ENCODE data around the gene CACNG1.
"Not testable (repeated sequence)": the region's sequence is repeated elsewhere in the genome, so short reads cannot be mapped to it uniquely, and the experiment has no call there.

Gene CACNG1

DNA sequence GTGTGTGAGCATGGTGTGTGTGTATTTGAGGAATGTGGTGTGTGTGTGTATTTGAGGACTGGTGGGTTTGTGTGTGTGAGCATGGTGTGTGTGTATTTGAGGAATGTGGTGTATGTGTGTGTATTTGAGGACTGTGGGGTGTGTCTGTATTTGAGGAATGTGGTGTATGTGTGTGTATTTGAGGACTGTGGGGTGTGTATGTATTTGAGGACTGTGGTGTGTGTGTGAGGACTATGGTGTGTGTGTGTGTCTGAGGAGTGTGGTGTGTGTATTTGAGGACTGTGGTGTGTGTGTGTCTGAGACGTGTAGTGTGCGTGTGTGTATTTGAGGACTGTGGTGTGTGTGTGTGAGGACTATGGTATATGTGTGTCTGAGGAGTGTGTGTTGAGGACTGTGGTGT, 18.0 kb upstream of the CACNG1 start:
- no peak for DNase-seq

DNA sequence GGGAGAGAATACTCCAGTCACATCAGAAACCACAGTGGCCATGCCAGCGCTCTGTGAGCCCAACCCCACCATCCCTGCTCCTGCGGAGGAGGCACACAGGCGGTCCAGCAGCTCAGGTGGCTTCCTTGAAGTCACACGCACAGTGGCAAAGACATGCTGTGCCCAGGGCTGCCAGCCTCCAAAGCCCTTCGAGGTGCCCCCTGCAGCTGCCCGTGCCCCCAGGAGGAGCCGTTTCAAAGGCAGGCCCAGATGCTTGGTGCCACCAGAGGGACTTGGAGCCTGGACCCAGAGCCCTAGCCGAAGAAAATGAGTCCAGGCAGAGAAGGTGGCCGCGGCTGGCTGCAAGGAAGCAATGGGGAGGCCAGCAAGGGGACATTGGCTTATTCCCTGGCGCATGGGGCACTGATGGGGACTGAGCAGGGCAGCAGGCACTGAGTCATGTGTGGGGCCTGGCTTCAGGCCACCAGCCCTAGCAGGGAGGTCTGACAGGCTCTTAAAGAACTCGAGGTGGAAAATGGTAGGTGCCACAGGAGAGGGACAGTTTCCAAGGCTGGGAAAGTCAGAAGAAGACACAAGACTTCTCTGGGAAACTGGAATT, 17.2 kb upstream of the CACNG1 start:
- no peak for DNase-seq

DNA sequence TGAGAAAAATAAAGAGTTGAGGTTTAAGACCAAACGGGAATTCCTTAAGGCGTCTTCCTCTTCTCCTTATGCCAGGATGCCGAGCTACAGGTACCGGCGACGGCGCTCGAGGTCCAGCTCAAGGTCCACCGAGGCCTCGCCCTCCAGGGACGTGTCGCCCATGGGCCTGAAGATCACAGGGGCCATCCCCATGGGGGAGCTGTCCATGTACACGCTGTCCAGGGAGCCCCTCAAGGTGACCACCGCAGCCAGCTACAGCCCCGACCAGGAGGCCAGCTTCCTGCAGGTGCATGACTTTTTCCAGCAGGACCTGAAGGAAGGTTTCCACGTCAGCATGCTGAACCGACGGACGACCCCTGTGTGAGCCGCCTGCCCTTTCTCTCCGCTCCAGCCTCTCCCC, 13.7 kb upstream of the CACNG1 start:
- DNase-seq = no peak

DNA sequence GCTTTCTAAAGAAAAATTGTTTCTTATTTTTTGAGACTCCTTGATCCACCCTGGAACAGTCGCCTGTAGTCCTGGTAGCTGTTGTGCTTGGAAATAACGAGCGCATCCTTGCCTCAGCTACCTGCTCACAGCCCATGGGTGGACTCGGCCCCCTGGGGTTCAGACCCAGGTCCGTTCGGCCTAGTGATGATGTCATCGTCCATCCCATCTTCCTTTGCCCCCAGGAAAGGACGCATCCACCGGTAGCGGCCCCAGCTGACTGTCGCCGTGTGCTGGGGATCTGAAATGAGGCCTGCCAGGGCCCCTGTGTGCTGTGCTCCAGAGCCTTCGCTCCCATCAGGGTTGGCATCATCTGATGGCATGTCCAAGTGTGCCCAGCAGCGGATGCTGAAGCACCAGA, 12.0 kb upstream of the CACNG1 start:
- no peak for DNase-seq

DNA sequence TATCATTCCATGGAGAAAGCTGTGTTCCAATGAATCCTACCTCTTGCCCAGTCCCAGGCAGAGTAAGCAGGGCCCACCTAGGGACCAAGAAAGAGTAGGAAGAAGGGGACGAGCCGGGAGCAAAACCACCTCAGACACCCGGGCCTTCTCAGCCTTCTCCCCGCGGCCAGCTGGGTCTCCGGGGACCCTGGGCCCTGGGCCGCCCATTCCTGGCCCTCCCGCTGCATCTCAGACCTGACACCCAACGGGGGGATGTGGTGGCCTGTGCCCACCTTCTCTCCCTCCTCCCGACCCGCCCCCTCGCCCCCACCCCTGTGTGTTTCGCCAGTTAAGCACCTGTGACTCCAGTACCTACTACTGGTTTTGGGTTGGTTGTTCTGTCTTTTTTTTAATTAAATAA, 11.4 kb upstream of the CACNG1 start:
- DNase-seq = no peak

DNA sequence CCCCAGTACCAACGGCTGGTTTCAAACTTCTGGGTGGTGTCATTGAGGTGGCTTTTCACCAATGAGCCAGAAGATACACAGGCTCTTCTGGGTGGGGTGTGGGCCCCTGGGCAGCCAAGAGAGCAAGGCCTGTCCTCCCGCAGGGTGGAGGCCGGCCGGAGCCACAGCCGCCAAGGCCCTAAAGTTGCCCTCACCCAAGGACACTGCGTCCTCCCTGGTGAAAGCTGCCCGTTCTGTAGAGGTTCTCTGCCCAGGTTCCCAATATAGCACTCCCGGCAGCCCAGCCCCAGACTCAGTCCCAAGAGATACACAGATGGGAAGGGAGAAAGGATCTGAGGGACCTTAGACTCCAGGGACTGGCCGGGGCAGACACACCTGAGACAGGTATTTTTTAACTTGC, 10.7 kb upstream of the CACNG1 start:
- no peak for DNase-seq

DNA sequence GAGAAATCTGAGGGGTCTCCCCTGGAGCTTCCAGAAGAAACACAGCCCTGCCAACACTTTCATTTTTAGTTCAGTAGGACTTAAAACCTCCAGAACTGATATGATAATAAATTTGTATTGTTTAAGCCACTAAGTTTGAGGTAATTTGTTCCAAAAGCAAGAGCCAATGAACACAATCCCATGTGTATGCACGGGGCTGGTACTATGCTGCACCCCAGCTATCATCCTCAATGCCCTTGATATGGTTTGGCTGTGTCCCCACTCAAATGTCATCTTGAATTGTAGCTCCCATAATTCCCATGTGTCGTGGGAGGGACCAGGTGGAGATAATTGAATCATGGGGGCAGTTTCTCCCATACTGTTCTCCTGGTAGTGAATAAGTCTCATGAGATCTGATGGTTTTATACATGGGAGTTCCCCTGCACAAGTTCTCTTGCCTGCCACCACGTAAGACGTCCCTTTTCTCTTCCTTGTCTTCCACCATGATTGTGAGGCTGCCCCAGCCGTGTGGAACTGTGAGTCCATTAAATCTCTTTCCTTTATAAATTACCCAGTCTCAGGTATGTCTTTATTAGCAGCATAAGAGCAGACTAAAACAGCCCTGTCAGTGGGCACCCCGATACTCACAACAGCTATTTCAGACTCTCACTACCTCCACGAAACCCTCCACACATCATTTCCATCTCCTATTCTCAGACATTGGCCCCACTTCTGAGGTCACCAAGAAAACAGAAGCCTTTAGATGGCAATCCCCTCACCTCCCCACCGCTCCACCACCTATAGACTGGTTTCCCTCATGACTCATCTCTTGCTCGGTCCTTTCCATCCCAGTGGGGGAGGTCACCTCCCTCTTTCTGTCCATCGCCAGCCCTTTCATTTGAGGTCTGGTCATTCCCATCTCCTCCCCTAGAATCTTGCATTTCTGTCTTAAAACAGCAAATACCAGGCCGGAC, 8.9 kb upstream of the CACNG1 start:
- DNase-seq = peak; percentile 43

DNA sequence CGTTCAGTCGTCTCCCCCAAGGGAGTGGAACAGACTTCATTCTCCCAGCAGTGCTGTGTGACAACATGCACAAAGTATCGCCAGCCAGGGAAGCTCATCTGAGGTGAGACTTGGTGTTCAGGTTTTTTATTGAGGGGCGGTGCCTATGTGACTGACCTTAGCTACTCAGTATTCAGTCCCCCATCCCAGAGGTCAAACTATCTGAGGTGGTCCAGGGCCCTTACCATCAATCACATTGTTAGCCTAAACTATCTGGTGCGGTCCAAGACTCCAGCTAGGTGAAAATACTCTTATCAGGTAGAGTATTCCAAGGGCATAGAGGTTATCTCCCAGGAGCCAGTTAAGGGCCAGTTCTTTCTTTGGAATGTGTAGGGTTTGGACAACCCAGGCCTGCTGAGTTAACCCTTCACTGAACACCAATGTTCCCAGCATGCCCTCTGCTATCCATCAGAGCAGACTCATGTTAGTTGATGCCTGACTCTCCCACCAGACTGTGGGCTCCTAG, 5.4 kb upstream of the CACNG1 start:
- DNase-seq = no peak

DNA sequence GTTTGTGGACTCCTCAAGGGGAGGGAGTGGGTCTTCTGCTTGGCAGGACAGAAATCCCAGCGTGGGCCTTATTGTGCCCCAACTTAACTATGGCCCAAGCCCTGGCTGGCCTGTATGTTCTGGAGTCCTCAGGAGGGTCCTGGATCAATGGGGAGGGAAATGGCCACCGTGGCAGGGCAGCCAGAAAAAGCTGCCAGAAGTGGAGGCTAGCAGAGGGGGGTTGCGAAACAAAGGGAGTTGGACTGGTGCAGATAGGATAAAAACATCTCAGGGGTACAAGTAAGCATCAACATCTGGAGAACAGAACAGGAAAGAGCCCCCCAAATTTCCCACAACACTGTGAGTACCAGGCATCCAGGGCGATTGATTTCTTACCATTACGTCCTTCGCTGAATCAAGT, 3.7 kb upstream of the CACNG1 start:
- no peak for DNase-seq

DNA sequence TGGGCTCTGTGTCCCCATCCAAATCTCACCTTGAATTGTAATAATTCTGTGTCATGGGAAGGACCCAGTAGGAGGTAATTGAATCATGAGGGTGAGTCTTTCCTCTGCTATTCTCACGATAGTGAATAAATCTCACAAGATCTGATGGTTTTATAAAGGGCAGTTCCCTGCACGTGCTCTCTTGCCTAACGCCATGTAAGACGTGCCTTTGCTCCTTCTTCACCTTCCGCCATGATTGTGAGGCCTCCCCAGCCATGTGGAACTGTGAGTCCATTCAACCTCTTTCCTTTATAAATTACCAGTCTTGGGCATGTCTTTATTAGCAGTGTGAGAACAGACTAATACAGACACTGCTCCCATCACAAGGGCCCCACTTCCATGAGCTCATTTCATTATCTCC, 3.2 kb upstream of the CACNG1 start:
- not testable (repeated sequence) for DNase-seq

DNA sequence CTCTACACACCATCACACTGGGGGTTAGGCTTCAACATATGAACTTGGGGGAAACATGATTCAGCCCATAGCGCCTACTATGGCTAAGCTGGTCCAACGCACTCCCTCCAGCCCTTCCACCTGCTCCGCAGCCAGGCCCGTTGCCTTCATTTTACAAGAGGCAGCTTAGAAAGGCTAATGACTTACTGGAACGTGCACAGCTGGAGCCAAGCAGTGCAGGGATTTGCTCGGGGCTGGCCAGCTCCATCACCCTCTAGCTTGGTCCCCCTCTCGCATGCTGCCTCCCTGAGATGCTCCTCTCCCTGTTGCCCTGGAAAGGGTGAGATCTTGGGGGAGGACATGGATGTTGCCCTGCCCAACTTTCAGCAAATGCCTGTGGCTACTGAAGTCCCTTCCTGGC, 2.8 kb upstream of the CACNG1 start:
- no peak for DNase-seq

DNA sequence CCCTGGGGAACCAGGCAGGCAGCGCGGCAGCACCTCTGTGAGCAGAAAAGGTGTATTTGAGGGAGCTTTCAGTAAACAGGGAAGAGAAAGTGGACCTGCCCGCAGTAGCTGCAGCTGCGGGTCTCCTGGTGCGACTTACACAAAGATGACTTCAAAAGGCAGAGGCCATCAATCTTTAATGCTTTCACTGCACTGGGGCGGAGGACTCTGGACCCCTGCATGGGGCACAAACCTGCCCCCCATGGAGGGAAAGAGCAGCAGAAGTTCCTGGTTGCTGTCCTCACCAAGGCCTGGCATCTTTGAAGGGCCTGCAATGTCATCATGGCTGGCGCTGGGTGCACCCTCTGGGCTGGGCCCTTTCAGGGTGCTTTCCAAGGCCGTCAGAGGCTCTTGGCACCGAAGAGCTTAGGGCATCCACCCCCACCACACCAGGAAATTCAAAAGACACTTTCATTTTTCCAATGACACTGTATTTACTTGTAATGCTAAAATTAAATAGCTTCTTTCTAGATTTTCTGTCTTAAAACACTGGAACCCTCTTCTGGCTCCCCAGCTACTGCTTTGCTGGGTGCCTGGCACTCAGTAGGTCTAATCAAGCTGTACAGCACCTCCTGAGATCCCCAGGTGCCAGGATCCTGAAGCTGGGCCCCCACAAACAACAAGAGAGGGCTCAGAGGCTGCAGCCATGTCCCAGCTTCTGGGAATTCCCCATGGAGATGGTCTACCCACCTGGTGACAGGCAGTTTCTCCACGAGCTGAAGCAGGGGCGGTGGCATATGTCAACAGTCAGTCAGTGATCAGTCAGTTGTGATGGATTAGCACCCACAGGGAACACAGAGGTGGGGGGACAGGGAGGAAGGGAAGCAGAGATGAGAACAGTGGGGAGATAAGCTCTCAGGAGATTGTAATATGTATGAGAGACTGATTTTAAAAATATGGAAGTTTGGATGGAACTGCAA, 2.1 kb upstream of the CACNG1 start:
- no peak for DNase-seq

DNA sequence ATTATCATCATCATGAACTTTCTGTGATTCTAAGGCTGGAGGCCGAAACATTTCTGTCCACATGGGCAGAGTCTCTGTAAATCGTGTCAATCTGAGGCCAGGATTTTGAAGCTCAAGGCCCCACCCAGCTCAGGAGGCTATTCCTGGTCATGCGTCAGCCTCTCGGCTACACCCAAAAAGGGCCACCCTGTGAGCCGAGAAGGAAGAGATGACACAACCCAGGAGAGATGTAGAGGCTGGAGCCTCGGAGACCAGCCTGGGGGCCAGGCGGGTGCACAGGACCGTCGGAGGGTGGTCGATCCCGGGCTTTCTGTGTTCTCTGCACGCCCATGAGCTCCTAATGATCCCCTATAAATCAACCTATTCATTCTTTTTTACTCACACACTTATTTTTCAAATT, 1.1 kb upstream of the CACNG1 start:
- DNase-seq = no peak

DNA sequence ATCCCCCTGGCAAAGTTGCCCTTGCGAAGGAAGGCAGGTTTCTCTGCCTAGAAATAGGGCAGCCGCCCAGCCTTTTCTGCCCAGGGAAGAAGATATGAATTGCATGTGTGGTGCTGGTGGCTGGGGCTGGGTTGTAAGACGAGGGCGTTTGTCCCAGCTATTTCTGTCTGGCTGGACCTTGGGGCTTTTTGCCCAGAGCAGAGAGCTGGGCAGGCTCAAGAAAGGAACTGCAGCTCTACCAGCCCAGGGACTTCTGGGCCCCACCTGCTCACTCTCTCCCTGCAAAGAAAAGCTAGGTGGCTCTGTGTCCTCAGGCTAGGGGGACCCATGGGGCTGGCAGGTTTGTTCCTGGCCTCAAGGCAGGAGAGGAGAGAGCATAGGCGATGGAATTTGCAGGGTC, 586 bp downstream of the CACNG1 start:
- no peak for DNase-seq

DNA sequence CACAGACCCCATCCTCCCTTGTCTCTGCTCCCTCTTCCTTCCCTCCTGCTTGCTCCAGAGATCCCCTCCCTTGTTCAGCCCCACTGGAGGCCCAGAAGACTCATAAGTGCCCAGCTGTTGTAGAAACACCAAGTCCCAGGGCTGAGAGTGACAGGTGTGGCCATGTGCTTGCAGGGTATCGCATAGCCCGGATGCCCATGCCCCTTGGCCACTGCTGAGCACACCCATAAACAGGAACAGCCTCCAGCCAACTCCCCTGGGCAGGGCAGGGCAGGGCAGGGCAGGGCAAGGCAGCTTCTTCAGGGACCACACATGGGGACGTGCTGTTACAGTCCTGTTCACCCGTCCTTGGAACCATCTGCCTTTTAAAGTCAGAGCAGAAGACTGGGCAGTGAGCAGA, 2.0 kb downstream of the CACNG1 start:
- no peak for DNase-seq

DNA sequence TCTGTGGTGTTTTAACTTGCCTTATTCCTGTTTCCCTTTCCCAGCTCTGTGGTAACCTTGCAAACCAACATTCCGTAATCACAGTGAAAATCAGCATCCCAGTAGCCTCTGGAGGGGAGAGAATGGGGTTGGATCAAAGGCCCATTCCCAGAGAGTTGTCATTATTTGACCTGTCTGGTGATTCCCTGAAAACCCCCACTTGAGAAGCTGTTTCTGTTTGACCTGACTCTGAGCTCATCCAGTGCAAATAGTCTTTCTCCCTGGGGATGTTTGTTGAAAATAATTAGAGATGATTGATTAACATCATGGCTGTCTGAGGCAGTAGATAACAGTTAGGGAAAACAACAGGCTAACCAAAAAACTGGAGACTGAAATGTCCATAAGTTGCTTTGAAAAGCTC, 3.0 kb downstream of the CACNG1 start:
- DNase-seq = no peak

DNA sequence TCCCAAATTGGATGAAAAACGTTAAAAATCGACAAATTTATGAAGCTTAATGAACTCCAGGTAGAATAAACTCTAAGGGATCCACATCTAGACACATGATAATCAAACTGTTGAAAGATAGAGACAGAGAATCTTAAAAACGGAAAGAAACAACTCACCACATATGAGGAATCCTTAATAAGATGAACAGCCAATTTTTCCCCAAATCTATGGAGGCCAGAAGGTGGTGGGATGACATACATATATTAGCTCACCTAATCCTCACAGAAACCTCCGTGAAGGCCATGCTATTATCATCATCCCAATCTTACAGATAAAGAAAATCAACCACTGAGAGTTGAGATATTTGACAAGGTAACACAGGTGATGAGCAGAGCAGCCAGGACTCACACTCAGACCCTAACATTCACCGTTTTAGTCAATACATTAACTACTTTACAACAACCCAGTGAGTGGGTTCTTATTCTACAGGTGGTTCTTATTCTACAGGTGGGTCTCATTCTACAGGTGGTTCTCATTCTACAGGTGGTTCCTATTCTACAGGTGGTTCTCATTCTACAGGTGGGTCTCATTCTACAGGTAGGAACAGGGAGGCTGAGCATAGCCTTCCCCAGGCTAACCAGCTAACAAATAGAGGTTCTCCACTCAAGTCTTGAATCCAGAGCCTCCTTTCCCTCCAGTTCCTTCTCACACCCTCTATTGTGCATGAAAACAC, 4.8 kb downstream of the CACNG1 start:
- DNase-seq = no peak

DNA sequence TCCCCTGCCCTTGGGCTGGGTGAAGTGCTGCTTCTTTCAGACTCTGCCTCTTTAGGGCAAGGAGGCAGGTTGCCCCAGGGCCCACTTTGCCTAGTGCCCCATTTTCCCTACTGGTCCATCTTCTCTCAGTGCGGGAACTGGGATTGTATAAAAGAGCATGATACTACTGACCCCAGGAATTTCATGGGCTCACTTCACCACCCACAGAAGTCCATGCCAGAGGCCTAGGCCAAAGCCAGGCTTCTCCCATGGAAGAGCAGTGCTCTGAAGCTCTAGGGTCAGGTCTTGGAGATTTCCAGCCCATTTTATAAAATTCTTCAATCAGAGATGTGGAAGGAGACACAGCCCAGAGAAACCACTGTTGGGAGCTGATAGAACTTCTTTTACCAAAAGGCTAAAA, 5.7 kb downstream of the CACNG1 start:
- no peak for DNase-seq

DNA sequence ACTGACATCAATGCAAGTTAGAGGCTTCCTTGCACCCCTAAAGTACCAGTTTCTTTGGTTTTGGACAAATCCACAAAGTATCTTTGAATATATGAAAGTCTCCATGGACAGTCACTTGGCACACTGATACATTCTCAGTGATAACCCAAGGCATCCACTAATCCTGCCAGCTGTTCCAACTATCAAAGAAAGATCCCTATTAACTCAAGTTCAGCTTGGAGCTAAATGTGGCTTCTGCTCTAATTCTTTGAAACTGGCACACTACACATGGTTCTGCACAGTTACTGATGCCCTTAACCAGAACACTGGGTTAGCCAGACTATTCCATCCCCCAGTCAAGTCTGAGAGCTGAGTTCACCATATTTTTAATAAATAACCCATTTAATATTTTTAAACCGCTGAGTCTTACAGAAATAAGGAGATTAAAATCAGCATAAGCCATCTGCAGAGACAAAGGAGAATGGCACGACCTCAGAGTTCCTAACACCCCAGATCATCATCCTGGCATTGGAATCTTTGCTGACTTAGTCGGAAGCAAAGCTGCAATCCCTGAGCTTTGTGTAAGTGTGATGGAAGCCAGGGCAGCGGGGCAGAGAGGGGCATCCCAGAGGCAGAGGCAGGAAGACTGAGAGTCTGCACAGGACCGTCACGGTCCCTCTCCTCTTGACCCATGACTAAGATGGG, 6.3 kb downstream of the CACNG1 start:
- DNase-seq = no peak

DNA sequence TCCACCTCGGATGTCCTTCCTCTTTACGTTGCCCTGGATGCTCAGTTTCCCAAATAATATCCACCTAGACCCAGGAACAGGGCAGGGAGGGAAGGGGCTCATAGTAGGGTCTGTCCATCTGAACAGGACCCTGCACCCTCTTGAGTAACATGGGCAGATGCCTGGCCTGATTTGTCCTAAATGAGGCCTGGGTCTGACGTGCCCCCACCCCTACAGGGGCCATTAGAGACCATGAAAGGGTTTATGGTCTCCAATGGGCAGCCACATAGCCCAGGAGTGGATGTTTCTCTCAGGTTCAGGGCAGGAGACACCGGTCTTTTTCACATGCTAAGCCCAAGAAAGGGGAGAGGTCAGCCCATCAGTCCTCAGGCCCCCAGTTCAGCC, 6.8 kb downstream of the CACNG1 start:
- no peak for DNase-seq

DNA sequence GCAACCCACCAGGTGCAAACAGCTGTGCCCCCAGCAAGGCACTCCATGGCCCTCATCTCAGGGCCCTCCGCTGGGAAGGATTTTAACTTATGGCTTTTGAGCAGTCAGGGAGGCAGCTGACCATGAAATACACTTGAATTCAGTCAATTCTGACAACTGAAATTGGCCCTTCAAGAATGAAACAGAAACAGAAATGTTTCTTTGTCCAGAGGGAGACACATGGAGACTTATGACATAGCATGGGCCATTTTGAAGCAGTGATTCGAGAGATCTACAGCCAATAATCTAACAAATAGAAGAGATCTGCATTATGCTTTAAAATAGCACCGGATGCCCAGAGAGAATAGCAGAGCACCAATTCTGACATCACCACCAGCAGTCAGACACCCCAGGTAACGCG, 7.5 kb downstream of the CACNG1 start:
- no peak for DNase-seq

All from stimulated activated CD8-positive, alpha-beta memory T cell treated with anti-CD3 and anti-CD28 coated beads, Interleukin-4, amount 100 ng/mL, for 48 hours (primary cell).